Measurements from ENCODE around the gene MAGI3. TPM values are rescaled to one million over a fixed set of nuclear protein-coding genes. Genes with fewer than 3 reads are reported as not detected.
A peak's percentile ranks its signal among the peaks of the same experiment; 100 is the strongest.

The MAGI3 gene
- total and polyA plus RNA-seq, 4 donors = 2.8 to 21.7 (median 9.6) TPM

GRCh38 chr1:113380075-113380474, 10.2 kb upstream of the MAGI3 start:
- Histone ChIP-seq H3K4me1 (ENCODE audit: control insufficient read depth in 1 of 2, insufficient read depth in 2 of 2, low read length in 2 of 2) (peaks cover 0 to 4% of the 10 kb centered on the region in 2 donors), H3K27ac (ENCODE audit: low read depth in 1 of 2, low read length in 2 of 2) (no peak overlapping the region), H3K27me3 (ENCODE audit: control insufficient read depth in 1 of 2, insufficient read depth in 2 of 2, low read length in 1 of 2) (no peaks in the 10 kb centered on the region), H3K9me3 (ENCODE audit: control insufficient read depth, low read length) (no peaks in the 10 kb centered on the region), H3K36me3 (ENCODE audit: control insufficient read depth in 1 of 2, insufficient read depth in 2 of 2, low read length in 1 of 2) (no peaks in the 10 kb centered on the region), H3K4me3 (ENCODE audit: low read length in 2 of 2) (no peak overlapping the region)
- DNase-seq (no peak), ATAC-seq (ENCODE audit: low FRiP score) (no peak)
- 71 to 82% methylated on average over 3 of the region's 3 CpGs for WGBS, 2 donors
- intact Hi-C loops (cut with DNase I) = no loop called here

GRCh38 chr1:113388017-113388620, 2.2 kb upstream of the MAGI3 start:
- H3K9me3 ChIP-seq (ENCODE audit: control insufficient read depth, low read length) = no peaks in the 10 kb centered on the region
- no peak overlapping the region for H3K4me3 ChIP-seq (ENCODE audit: low read length in 2 of 2)
- H3K27me3 ChIP-seq (ENCODE audit: control insufficient read depth in 1 of 2, insufficient read depth in 2 of 2, low read length in 1 of 2) = no peaks in the 10 kb centered on the region
- H3K27ac ChIP-seq (ENCODE audit: low read depth in 1 of 2, low read length in 2 of 2) = no peak overlapping the region
- H3K36me3 ChIP-seq (ENCODE audit: control insufficient read depth in 1 of 2, insufficient read depth in 2 of 2, low read length in 1 of 2) = no peaks in the 10 kb centered on the region
- intact Hi-C loops (cut with DNase I) = no loop called here
- ATAC-seq (ENCODE audit: low FRiP score) (no peak), DNase-seq (no peak)
- no peaks in the 10 kb centered on the region for H3K4me1 ChIP-seq (ENCODE audit: control insufficient read depth in 1 of 2, insufficient read depth in 2 of 2, low read length in 2 of 2)
- 96% methylated on average over 1 of the region's 1 CpG for WGBS, 2 donors

GRCh38 chr1:113388621-113389358, 1.5 kb upstream of the MAGI3 start:
- intact Hi-C loops (cut with DNase I) = no loop called here
- Histone ChIP-seq H3K36me3 (ENCODE audit: control insufficient read depth in 1 of 2, insufficient read depth in 2 of 2, low read length in 1 of 2) (no peaks in the 10 kb centered on the region), H3K4me3 (ENCODE audit: low read length in 2 of 2) (peak overlapping the region; percentile 22 to 95), H3K9me3 (ENCODE audit: control insufficient read depth, low read length) (no peaks in the 10 kb centered on the region), H3K27me3 (ENCODE audit: control insufficient read depth in 1 of 2, insufficient read depth in 2 of 2, low read length in 1 of 2) (no peaks in the 10 kb centered on the region), H3K27ac (ENCODE audit: low read depth in 1 of 2, low read length in 2 of 2) (no peak overlapping the region), H3K4me1 (ENCODE audit: control insufficient read depth in 1 of 2, insufficient read depth in 2 of 2, low read length in 2 of 2) (no peaks in the 10 kb centered on the region)
- DNase-seq = no peak
- WGBS, 2 donors = 16 to 18% methylated on average over 8 of the region's 8 CpGs
- no peak for ATAC-seq (ENCODE audit: low FRiP score)

- WGBS, 2 donors = 1 to 2% methylated on average over 13 of the region's 13 CpGs
- no peaks in the 10 kb centered on the region for H3K9me3 ChIP-seq (ENCODE audit: control insufficient read depth, low read length)
- intact Hi-C loops (cut with DNase I) = no loop called here
- no peaks in the 10 kb centered on the region for H3K36me3 ChIP-seq (ENCODE audit: control insufficient read depth in 1 of 2, insufficient read depth in 2 of 2, low read length in 1 of 2)
- H3K4me1 ChIP-seq (ENCODE audit: control insufficient read depth in 1 of 2, insufficient read depth in 2 of 2, low read length in 2 of 2) = no peaks in the 10 kb centered on the region
- no peak overlapping the region for H3K27ac ChIP-seq (ENCODE audit: low read depth in 1 of 2, low read length in 2 of 2)
- DNase-seq (no peak), ATAC-seq (ENCODE audit: low FRiP score) (no peak)
- no peaks in the 10 kb centered on the region for H3K27me3 ChIP-seq (ENCODE audit: control insufficient read depth in 1 of 2, insufficient read depth in 2 of 2, low read length in 1 of 2)
- H3K4me3 ChIP-seq (ENCODE audit: low read length in 2 of 2) = peak overlapping the region; percentile 22 to 95
Measured at GRCh38 chr1:113389359-113389952, 859 bp upstream of the MAGI3 start.

GRCh38 chr1:113390871-113391648, 745 bp downstream of the MAGI3 start:
- no peaks in the 10 kb centered on the region for H3K4me1 ChIP-seq (ENCODE audit: control insufficient read depth in 1 of 2, insufficient read depth in 2 of 2, low read length in 2 of 2)
- 0% methylated on average over 65 to 74 of the region's 74 CpGs for WGBS, 2 donors
- H3K27ac ChIP-seq (ENCODE audit: low read depth in 1 of 2, low read length in 2 of 2) = peak overlapping the region in 1 of 2 donors; percentile 76
- no peaks in the 10 kb centered on the region for H3K27me3 ChIP-seq (ENCODE audit: control insufficient read depth in 1 of 2, insufficient read depth in 2 of 2, low read length in 1 of 2)
- no peaks in the 10 kb centered on the region for H3K36me3 ChIP-seq (ENCODE audit: control insufficient read depth in 1 of 2, insufficient read depth in 2 of 2, low read length in 1 of 2)
- no peaks in the 10 kb centered on the region for H3K9me3 ChIP-seq (ENCODE audit: control insufficient read depth, low read length)
- peak overlapping the region; percentile 95 to 97 for H3K4me3 ChIP-seq (ENCODE audit: low read length in 2 of 2)
- peak; percentile 61 to 80 for DNase-seq
- intact Hi-C loops (cut with DNase I) = loop anchor here (2.0 kb wide), 1 partner anchor 66 kb away; no protein-coding TSS in a partner anchor
- peak; percentile 0 for ATAC-seq (ENCODE audit: low FRiP score)

GRCh38 chr1:113391649-113392271, 1.4 kb downstream of the MAGI3 start:
- no peaks in the 10 kb centered on the region for H3K27me3 ChIP-seq (ENCODE audit: control insufficient read depth in 1 of 2, insufficient read depth in 2 of 2, low read length in 1 of 2)
- peak overlapping the region in 1 of 2 donors; percentile 20 for H3K27ac ChIP-seq (ENCODE audit: low read depth in 1 of 2, low read length in 2 of 2)
- peak overlapping the region; percentile 95 to 97 for H3K4me3 ChIP-seq (ENCODE audit: low read length in 2 of 2)
- WGBS, 2 donors = 4% methylated on average over 9 of the region's 9 CpGs
- H3K36me3 ChIP-seq (ENCODE audit: control insufficient read depth in 1 of 2, insufficient read depth in 2 of 2, low read length in 1 of 2) = no peaks in the 10 kb centered on the region
- intact Hi-C loops (cut with DNase I) = loop anchor here (2.0 kb wide), 1 partner anchor 65 kb away; no protein-coding TSS in a partner anchor
- no peak for DNase-seq
- H3K4me1 ChIP-seq (ENCODE audit: control insufficient read depth in 1 of 2, insufficient read depth in 2 of 2, low read length in 2 of 2) = no peaks in the 10 kb centered on the region
- H3K9me3 ChIP-seq (ENCODE audit: control insufficient read depth, low read length) = no peaks in the 10 kb centered on the region
- ATAC-seq (ENCODE audit: low FRiP score) = no peak

- intact Hi-C loops (cut with DNase I) = no loop called here
Measured at GRCh38 chr1:113392541-113393128, 2.3 kb downstream of the MAGI3 start.

More at GRCh38 chr1:113392541-113393128, 2.3 kb downstream of the MAGI3 start:
- DNase-seq (no peak), ATAC-seq (ENCODE audit: low FRiP score) (no peak)
- no peak overlapping the region for H3K27ac ChIP-seq (ENCODE audit: low read depth in 1 of 2, low read length in 2 of 2)
- no peaks in the 10 kb centered on the region for H3K27me3 ChIP-seq (ENCODE audit: control insufficient read depth in 1 of 2, insufficient read depth in 2 of 2, low read length in 1 of 2)
- WGBS, 2 donors = 40 to 52% methylated on average over 3 of the region's 3 CpGs
- no peak overlapping the region for H3K4me3 ChIP-seq (ENCODE audit: low read length in 2 of 2)
- H3K36me3 ChIP-seq (ENCODE audit: control insufficient read depth in 1 of 2, insufficient read depth in 2 of 2, low read length in 1 of 2) = no peaks in the 10 kb centered on the region
- H3K9me3 ChIP-seq (ENCODE audit: control insufficient read depth, low read length) = no peaks in the 10 kb centered on the region
- H3K4me1 ChIP-seq (ENCODE audit: control insufficient read depth in 1 of 2, insufficient read depth in 2 of 2, low read length in 2 of 2) = no peaks in the 10 kb centered on the region

Data from aorta (tissue), 5 donors.